Mesothelial cell of epicardium (in vitro differentiated cells): ENCODE data around the gene LZTFL1. TPM values are rescaled to one million over a fixed set of nuclear protein-coding genes. Genes with fewer than 3 reads are reported as not detected.

Source experiments
- DNase-seq, 2 experiments: peaks; one replicate each; pipeline ENCODE4 v3.0.0; 2021; ENCODE audit warnings: low spot score in 2 of 2; ENCODE audit not compliant: unreplicated experiment in 2 of 2
- H3K27ac Mint-ChIP-seq: 2 replicates; pipeline ENCODE4 v1.8.0; 2021; ENCODE audit warnings: mixed read lengths
- H3K27me3 Mint-ChIP-seq: 2 replicates; pipeline ENCODE4 v1.8.0; 2021; ENCODE audit warnings: low read depth, mixed read lengths
- H3K36me3 Mint-ChIP-seq: 2 replicates; pipeline ENCODE4 v1.8.0; 2021; ENCODE audit warnings: mixed read lengths
- H3K4me1 Mint-ChIP-seq: 2 replicates; pipeline ENCODE4 v1.8.0; 2021; ENCODE audit warnings: mixed read lengths
- H3K4me3 Mint-ChIP-seq: 2 replicates; pipeline ENCODE4 v1.8.0; 2021; ENCODE audit warnings: mild to moderate bottlenecking, moderate library complexity, mixed read lengths
- H3K9me3 Mint-ChIP-seq: 2 replicates; pipeline ENCODE4 v1.8.0; 2021; ENCODE audit warnings: mixed read lengths
- CTCF ChIP-seq: fragments of 200-600 bp; sonication (generic); IDR thresholded peaks from one replicate; pipeline ENCODE4 v1.5.0; 2021; ENCODE audit warnings: antibody characterized with exemption; ENCODE audit not compliant: unreplicated experiment
- total RNA-seq: library from RNA; stranded (reverse); gene quantifications from 3 replicates; pipeline ENCODE4 v1.2.1, GENCODE V29; 2021

The LZTFL1 gene
- total RNA-seq, 1 donor from 2014 or later, result 21.7 TPM

GRCh38 chr3:45778761-45779201 lies 63.1 kb downstream of the LZTFL1 start:
- no peak for TF ChIP-seq CTCF
- DNase-seq, result no peak
- H3K4me1 Mint-ChIP-seq, result peaks cover 3% of the 10 kb centered on the region

GRCh38 chr3:45777746-45778386 lies 64.1 kb downstream of the LZTFL1 start:
- no peaks in the 10 kb centered on the region for H3K9me3 Mint-ChIP-seq
- DNase-seq, result no peak
- no peaks in the 10 kb centered on the region for H3K36me3 Mint-ChIP-seq
- H3K27me3 Mint-ChIP-seq, result peaks cover 29% of the 10 kb centered on the region
- TF ChIP-seq CTCF, result no peak
- peaks cover 5% of the 10 kb centered on the region for H3K4me1 Mint-ChIP-seq
- H3K27ac Mint-ChIP-seq, result no peak overlapping the region
- H3K4me3 Mint-ChIP-seq, result no peak overlapping the region

More at GRCh38 chr3:45778761-45779201, 63.1 kb downstream of the LZTFL1 start:
- H3K9me3 Mint-ChIP-seq, result no peaks in the 10 kb centered on the region
- H3K27ac Mint-ChIP-seq, result no peak overlapping the region
- peaks cover 25% of the 10 kb centered on the region for H3K27me3 Mint-ChIP-seq
- H3K36me3 Mint-ChIP-seq, result no peaks in the 10 kb centered on the region
- H3K4me3 Mint-ChIP-seq, result no peak overlapping the region

GRCh38 chr3:45777111-45777745 lies 64.7 kb downstream of the LZTFL1 start:
- no peak overlapping the region for H3K4me3 Mint-ChIP-seq
- H3K27ac Mint-ChIP-seq, result no peak overlapping the region
- H3K27me3 Mint-ChIP-seq, result peaks cover 30% of the 10 kb centered on the region
- H3K9me3 Mint-ChIP-seq, result no peaks in the 10 kb centered on the region
- TF ChIP-seq CTCF, result no peak
- no peak for DNase-seq
- H3K36me3 Mint-ChIP-seq, result no peaks in the 10 kb centered on the region
- H3K4me1 Mint-ChIP-seq, result peaks cover 5% of the 10 kb centered on the region

GRCh38 chr3:45776611-45777010 lies 65.3 kb downstream of the LZTFL1 start:
- peaks cover 5% of the 10 kb centered on the region for H3K4me1 Mint-ChIP-seq
- H3K9me3 Mint-ChIP-seq, result no peaks in the 10 kb centered on the region
- no peak overlapping the region for H3K4me3 Mint-ChIP-seq
- no peak for DNase-seq
- peaks cover 34% of the 10 kb centered on the region for H3K27me3 Mint-ChIP-seq
- no peaks in the 10 kb centered on the region for H3K36me3 Mint-ChIP-seq
- TF ChIP-seq CTCF, result no peak
- no peak overlapping the region for H3K27ac Mint-ChIP-seq

- H3K9me3 Mint-ChIP-seq, result no peaks in the 10 kb centered on the region
- no peak overlapping the region for H3K4me3 Mint-ChIP-seq
- H3K27me3 Mint-ChIP-seq, result peaks cover 34% of the 10 kb centered on the region
- no peak for TF ChIP-seq CTCF
- no peak overlapping the region for H3K27ac Mint-ChIP-seq
- no peaks in the 10 kb centered on the region for H3K36me3 Mint-ChIP-seq
- no peak for DNase-seq
- peaks cover 5% of the 10 kb centered on the region for H3K4me1 Mint-ChIP-seq
Observed at GRCh38 chr3:45776301-45776595, 65.7 kb downstream of the LZTFL1 start.
